ENCODE measurements around the gene SORL1.

Gene SORL1

GRCh38 chr11:121559606-121560200, 107.6 kb downstream of the SORL1 start:
- Histone ChIP-seq H3K4me1 (ENCODE audit: control insufficient read depth in 1 of 2, insufficient read depth in 2 of 2, low read length in 2 of 2) (peaks cover 16 to 21% of the 10 kb centered on the region in 2 donors), H3K4me3 (ENCODE audit: low read depth in 1 of 2, low read length in 2 of 2) (no peak overlapping the region), H3K27ac (ENCODE audit: low read depth, low read length) (no peak overlapping the region), H3K9ac (ENCODE audit: low read depth in 1 of 2, low read length in 2 of 2) (no peak overlapping the region), H3K36me3 (ENCODE audit: control insufficient read depth in 1 of 2, insufficient read depth in 2 of 2, low read length in 2 of 2) (peaks cover 10 to 37% of the 10 kb centered on the region in 2 donors), H3K9me3 (ENCODE audit: control insufficient read depth in 1 of 2, low read length in 2 of 2) (no peaks in the 10 kb centered on the region), H3K27me3 (ENCODE audit: control insufficient read depth in 1 of 2, insufficient read depth in 2 of 2, low read length in 2 of 2) (no peaks in the 10 kb centered on the region)

DNA sequence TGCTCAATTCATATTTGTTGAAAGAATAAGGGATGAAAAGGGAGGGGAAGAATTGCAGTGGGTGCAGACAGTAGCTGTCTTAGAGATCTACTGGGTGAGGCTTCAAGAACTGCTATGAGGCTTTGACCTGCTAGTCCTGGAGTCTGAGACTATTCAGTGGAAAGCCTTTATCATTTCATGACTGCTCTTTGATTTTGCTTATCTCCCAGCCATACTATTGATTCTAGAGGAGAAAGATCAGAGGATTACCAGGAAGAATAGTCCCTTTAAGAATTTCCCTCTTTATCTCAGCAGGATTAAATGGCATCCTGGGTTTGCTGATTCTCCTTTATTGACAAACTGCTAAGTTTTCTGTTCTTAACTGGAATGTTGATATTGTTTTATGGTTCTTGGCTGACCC, 108.1 kb downstream of the SORL1 start:
- Histone ChIP-seq H3K36me3 (ENCODE audit: control insufficient read depth in 1 of 2, insufficient read depth in 2 of 2, low read length in 2 of 2) (peaks cover 10 to 36% of the 10 kb centered on the region in 2 donors), H3K27ac (ENCODE audit: low read depth, low read length) (no peak overlapping the region), H3K4me1 (ENCODE audit: control insufficient read depth in 1 of 2, insufficient read depth in 2 of 2, low read length in 2 of 2) (peaks cover 13 to 16% of the 10 kb centered on the region in 2 donors)

DNA sequence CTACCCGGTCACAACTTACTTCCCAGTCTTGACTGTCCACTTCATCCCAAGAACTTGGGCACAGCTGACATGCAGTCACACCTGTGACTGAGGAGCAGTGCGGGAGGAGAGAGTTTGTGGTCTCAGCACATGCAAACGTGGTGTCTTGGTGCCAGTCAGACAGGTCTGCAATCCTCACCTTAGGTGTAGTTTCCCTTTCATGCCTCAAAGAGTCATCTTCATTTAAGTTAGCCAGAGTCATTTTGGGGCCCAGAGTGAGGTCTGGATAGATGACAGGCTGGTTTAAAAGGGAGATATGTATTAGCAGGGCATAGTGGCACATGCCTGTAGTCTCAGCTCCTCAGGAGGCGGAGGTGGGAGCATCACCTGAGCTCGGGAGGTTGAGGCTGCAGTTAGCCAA, 109.1 kb downstream of the SORL1 start:
- Histone ChIP-seq H3K9ac (ENCODE audit: low read depth in 1 of 2, low read length in 2 of 2) (no peak overlapping the region), H3K4me3 (ENCODE audit: low read depth in 1 of 2, low read length in 2 of 2) (no peak overlapping the region), H3K27ac (ENCODE audit: low read depth, low read length) (no peak overlapping the region), H3K36me3 (ENCODE audit: control insufficient read depth in 1 of 2, insufficient read depth in 2 of 2, low read length in 2 of 2) (peaks cover 4 to 33% of the 10 kb centered on the region in 2 donors), H3K9me3 (ENCODE audit: control insufficient read depth in 1 of 2, low read length in 2 of 2) (no peaks in the 10 kb centered on the region), H3K4me1 (ENCODE audit: control insufficient read depth in 1 of 2, insufficient read depth in 2 of 2, low read length in 2 of 2) (peaks cover 12 to 16% of the 10 kb centered on the region in 2 donors), H3K27me3 (ENCODE audit: control insufficient read depth in 1 of 2, insufficient read depth in 2 of 2, low read length in 2 of 2) (no peaks in the 10 kb centered on the region)

More for the DNA sequence above, 108.1 kb downstream of the SORL1 start:
- Histone ChIP-seq H3K9ac (ENCODE audit: low read depth in 1 of 2, low read length in 2 of 2) (no peak overlapping the region), H3K4me3 (ENCODE audit: low read depth in 1 of 2, low read length in 2 of 2) (no peak overlapping the region), H3K27me3 (ENCODE audit: control insufficient read depth in 1 of 2, insufficient read depth in 2 of 2, low read length in 2 of 2) (no peaks in the 10 kb centered on the region), H3K9me3 (ENCODE audit: control insufficient read depth in 1 of 2, low read length in 2 of 2) (no peaks in the 10 kb centered on the region)

DNA sequence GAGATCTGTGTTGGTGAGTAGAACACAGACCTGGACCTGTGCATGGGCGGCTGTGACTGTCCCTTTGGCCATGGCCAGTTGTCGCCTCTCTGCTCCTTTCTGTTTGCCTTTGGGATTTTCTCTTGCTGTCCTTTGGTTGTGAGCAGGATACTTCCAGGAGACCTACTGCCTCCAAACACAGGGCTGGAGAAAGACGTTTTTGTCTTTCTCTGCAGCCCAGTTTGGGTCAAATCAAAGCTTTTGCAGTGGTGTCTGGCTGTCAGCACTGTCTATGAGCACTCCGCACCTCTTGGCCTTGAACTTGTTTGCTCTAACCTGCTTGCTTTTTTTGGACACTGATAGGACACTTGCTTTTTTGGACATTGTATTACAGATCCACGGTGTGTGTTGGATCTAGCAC, 109.6 kb downstream of the SORL1 start:
- peaks cover 4 to 33% of the 10 kb centered on the region in 2 donors for H3K36me3 ChIP-seq (ENCODE audit: control insufficient read depth in 1 of 2, insufficient read depth in 2 of 2, low read length in 2 of 2)
- no peaks in the 10 kb centered on the region for H3K9me3 ChIP-seq (ENCODE audit: control insufficient read depth in 1 of 2, low read length in 2 of 2)
- peaks cover 12 to 16% of the 10 kb centered on the region in 2 donors for H3K4me1 ChIP-seq (ENCODE audit: control insufficient read depth in 1 of 2, insufficient read depth in 2 of 2, low read length in 2 of 2)
- H3K4me3 ChIP-seq (ENCODE audit: low read depth in 1 of 2, low read length in 2 of 2): no peak overlapping the region
- H3K27ac ChIP-seq (ENCODE audit: low read depth, low read length): no peak overlapping the region
- no peaks in the 10 kb centered on the region for H3K27me3 ChIP-seq (ENCODE audit: control insufficient read depth in 1 of 2, insufficient read depth in 2 of 2, low read length in 2 of 2)
- no peak overlapping the region for H3K9ac ChIP-seq (ENCODE audit: low read depth in 1 of 2, low read length in 2 of 2)

DNA sequence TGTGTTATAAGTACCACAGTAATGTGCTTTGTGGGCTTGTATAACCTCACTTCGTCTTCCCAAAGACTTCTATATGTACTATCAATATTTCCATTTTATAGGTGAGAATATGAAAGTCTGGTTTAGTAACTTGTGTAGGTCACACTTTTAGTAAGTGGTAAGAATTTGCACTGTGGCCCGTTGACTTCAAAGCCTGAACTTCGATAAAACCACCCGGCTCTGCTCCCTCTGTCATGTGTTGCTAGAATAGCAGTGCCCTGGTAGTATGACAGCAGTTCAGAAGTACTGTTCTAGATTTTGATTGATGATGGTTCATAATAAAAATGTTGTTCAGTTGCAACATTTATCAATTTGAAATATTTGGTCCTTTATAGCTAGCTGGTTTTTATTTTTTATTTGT, 110.9 kb downstream of the SORL1 start:
- Histone ChIP-seq H3K4me3 (ENCODE audit: low read depth in 1 of 2, low read length in 2 of 2) (no peak overlapping the region), H3K36me3 (ENCODE audit: control insufficient read depth in 1 of 2, insufficient read depth in 2 of 2, low read length in 2 of 2) (peaks cover 4 to 36% of the 10 kb centered on the region in 2 donors)

GRCh38 chr11:121563900-121564822, 112.0 kb downstream of the SORL1 start:
- Histone ChIP-seq H3K4me3 (ENCODE audit: low read depth in 1 of 2, low read length in 2 of 2) (no peak overlapping the region), H3K4me1 (ENCODE audit: control insufficient read depth in 1 of 2, insufficient read depth in 2 of 2, low read length in 2 of 2) (peaks cover 12 to 16% of the 10 kb centered on the region in 2 donors), H3K27me3 (ENCODE audit: control insufficient read depth in 1 of 2, insufficient read depth in 2 of 2, low read length in 2 of 2) (no peaks in the 10 kb centered on the region), H3K36me3 (ENCODE audit: control insufficient read depth in 1 of 2, insufficient read depth in 2 of 2, low read length in 2 of 2) (peaks cover 4 to 31% of the 10 kb centered on the region in 2 donors), H3K9ac (ENCODE audit: low read depth in 1 of 2, low read length in 2 of 2) (no peak overlapping the region), H3K27ac (ENCODE audit: low read depth, low read length) (no peak overlapping the region), H3K9me3 (ENCODE audit: control insufficient read depth in 1 of 2, low read length in 2 of 2) (no peaks in the 10 kb centered on the region)

More for the DNA sequence above, 110.9 kb downstream of the SORL1 start:
- Histone ChIP-seq H3K9me3 (ENCODE audit: control insufficient read depth in 1 of 2, low read length in 2 of 2) (no peaks in the 10 kb centered on the region), H3K27ac (ENCODE audit: low read depth, low read length) (no peak overlapping the region), H3K4me1 (ENCODE audit: control insufficient read depth in 1 of 2, insufficient read depth in 2 of 2, low read length in 2 of 2) (peaks cover 12 to 16% of the 10 kb centered on the region in 2 donors), H3K27me3 (ENCODE audit: control insufficient read depth in 1 of 2, insufficient read depth in 2 of 2, low read length in 2 of 2) (no peaks in the 10 kb centered on the region), H3K9ac (ENCODE audit: low read depth in 1 of 2, low read length in 2 of 2) (no peak overlapping the region)

- Histone ChIP-seq H3K4me3 (ENCODE audit: low read depth in 1 of 2, low read length in 2 of 2) (no peak overlapping the region), H3K9ac (ENCODE audit: low read depth in 1 of 2, low read length in 2 of 2) (no peak overlapping the region), H3K4me1 (ENCODE audit: control insufficient read depth in 1 of 2, insufficient read depth in 2 of 2, low read length in 2 of 2) (peaks cover 6 to 9% of the 10 kb centered on the region in 2 donors), H3K9me3 (ENCODE audit: control insufficient read depth in 1 of 2, low read length in 2 of 2) (no peaks in the 10 kb centered on the region), H3K27me3 (ENCODE audit: control insufficient read depth in 1 of 2, insufficient read depth in 2 of 2, low read length in 2 of 2) (no peaks in the 10 kb centered on the region), H3K36me3 (ENCODE audit: control insufficient read depth in 1 of 2, insufficient read depth in 2 of 2, low read length in 2 of 2) (peaks cover 7 to 30% of the 10 kb centered on the region in 2 donors), H3K27ac (ENCODE audit: low read depth, low read length) (no peak overlapping the region)
Observed at GRCh38 chr11:121564948-121565684, 113.0 kb downstream of the SORL1 start.

GRCh38 chr11:121566279-121567168, 114.4 kb downstream of the SORL1 start:
- Histone ChIP-seq H3K27ac (ENCODE audit: low read depth, low read length) (no peak overlapping the region), H3K9ac (ENCODE audit: low read depth in 1 of 2, low read length in 2 of 2) (no peak overlapping the region), H3K4me3 (ENCODE audit: low read depth in 1 of 2, low read length in 2 of 2) (no peak overlapping the region), H3K36me3 (ENCODE audit: control insufficient read depth in 1 of 2, insufficient read depth in 2 of 2, low read length in 2 of 2) (peaks cover 7 to 37% of the 10 kb centered on the region in 2 donors), H3K9me3 (ENCODE audit: control insufficient read depth in 1 of 2, low read length in 2 of 2) (no peaks in the 10 kb centered on the region), H3K27me3 (ENCODE audit: control insufficient read depth in 1 of 2, insufficient read depth in 2 of 2, low read length in 2 of 2) (no peaks in the 10 kb centered on the region), H3K4me1 (ENCODE audit: control insufficient read depth in 1 of 2, insufficient read depth in 2 of 2, low read length in 2 of 2) (no peaks in the 10 kb centered on the region)

DNA sequence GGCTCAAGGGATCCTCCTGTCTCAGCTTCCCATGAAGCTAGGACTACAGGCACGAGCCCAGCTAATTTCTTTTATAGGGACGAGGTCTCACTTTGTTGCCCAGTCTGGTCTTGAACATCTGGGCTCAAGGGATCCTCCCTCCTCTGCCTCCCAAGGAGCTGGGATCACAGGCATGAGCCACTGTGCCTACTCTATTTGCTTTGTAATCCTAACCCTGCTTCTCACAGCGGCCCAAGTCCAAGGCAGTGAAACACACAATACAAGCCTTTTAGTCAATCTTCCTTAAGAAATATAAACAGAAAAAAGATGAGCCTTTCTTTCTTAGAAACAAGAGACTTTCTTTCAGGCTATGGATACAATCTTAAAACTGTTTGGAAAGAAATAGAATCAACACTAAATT, 115.9 kb downstream of the SORL1 start:
- Histone ChIP-seq H3K36me3 (ENCODE audit: control insufficient read depth in 1 of 2, insufficient read depth in 2 of 2, low read length in 2 of 2) (peaks cover 7 to 52% of the 10 kb centered on the region in 2 donors), H3K9ac (ENCODE audit: low read depth in 1 of 2, low read length in 2 of 2) (no peak overlapping the region), H3K27ac (ENCODE audit: low read depth, low read length) (no peak overlapping the region), H3K9me3 (ENCODE audit: control insufficient read depth in 1 of 2, low read length in 2 of 2) (no peaks in the 10 kb centered on the region), H3K4me3 (ENCODE audit: low read depth in 1 of 2, low read length in 2 of 2) (no peak overlapping the region), H3K27me3 (ENCODE audit: control insufficient read depth in 1 of 2, insufficient read depth in 2 of 2, low read length in 2 of 2) (no peaks in the 10 kb centered on the region), H3K4me1 (ENCODE audit: control insufficient read depth in 1 of 2, insufficient read depth in 2 of 2, low read length in 2 of 2) (no peaks in the 10 kb centered on the region)

All from duodenal mucosa (tissue), 2 donors.